ENCODE measurements around the gene ANKMY1.
A peak's percentile ranks its signal among the peaks of the same experiment; 100 is the strongest.

Gene ANKMY1

DNA sequence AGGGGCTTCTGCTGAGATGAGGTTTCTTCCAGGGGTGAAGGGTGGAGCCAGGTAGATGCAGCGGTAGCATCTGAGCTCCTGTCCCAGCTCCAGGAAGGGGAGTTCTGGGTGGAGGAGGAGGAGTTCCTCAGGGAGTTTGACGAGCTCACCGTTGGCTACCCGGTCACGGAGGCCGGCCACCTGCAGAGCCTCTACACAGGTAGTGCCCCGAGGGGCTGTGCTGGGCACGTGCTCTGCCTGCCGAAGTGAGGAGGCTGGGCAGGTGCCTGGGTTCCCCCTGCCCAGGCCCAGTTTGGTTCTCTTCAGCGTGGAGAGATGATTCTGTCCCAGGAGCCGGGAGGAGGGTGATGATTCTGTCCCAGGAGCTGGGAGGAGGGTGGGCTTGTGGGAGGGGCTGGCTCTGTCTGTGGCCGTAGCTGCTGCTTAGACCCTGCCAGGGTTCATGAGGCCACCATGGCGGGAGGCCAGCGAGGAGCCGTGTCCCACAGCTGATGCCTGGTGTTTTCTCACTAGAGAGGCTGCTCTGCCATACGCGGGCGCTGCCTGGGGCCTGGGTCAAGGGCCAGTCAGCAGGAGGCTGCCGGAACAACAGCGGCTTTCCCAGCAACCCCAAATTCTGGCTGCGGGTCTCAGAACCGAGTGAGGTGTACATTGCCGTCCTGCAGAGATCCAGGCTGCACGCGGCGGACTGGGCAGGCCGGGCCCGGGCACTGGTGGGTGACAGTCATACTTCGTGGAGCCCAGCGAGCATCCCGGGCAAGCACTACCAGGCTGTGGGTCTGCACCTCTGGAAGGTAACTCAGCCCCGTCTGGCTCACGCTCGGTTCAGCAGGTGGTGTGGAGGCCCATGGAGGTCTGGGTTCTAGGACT is 37.0 kb upstream of the ANKMY1 start:
- DNase-seq, result no peak

- DNase-seq, result no peak
Measured at GRCh38 chr2:240593703-240594451, 36.1 kb upstream of the ANKMY1 start.

- no peak for DNase-seq
Measured at GRCh38 chr2:240593026-240593702, 35.4 kb upstream of the ANKMY1 start.

GRCh38 chr2:240591784-240592183 is 34.0 kb upstream of the ANKMY1 start:
- DNase-seq, result no peak

GRCh38 chr2:240591226-240591625 is 33.4 kb upstream of the ANKMY1 start:
- DNase-seq, result no peak

DNA sequence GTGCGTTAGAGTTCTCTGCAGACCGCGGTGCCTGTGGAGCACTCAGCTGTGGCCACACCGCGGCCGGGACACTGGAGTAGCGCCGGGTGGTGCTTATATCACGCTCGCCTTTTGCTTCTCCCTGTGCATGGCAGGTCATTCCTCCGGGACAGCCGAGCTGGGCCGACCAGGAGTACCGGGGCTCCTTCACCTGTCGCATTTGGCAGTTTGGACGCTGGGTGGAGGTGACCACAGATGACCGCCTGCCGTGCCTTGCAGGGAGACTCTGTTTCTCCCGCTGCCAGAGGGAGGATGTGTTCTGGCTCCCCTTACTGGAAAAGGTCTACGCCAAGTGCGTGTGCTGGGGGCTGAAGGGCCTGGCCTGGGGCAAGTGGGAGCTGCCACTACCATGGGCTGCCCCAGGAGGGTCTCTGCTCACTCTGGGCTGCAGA is 32.9 kb upstream of the ANKMY1 start:
- DNase-seq, result no peak

GRCh38 chr2:240589850-240590525 is 32.2 kb upstream of the ANKMY1 start:
- no peak for DNase-seq

DNA sequence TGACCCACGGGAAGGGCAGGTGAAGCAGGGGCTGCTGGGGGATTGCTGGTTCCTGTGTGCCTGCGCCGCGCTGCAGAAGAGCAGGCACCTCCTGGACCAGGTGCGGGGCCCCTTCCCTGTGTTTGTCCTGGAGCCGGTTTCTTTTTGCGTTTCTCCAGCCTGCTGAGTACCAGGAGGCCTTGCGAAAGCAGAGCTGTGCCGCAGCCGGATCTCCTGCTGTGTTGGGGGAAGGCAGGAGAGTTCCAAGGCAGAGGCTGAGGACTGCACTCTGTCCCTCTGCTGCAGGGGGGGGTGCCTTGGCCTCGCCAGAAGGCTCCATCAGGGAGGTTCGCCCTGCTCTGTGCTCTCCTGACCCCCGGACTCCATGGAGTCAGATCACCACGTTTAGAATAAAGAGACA is 31.6 kb upstream of the ANKMY1 start:
- no peak for DNase-seq

GRCh38 chr2:240588669-240589068 is 30.9 kb upstream of the ANKMY1 start:
- no peak for DNase-seq

GRCh38 chr2:240588006-240588655 is 30.3 kb upstream of the ANKMY1 start:
- no peak for DNase-seq

GRCh38 chr2:240586919-240587800 is 29.4 kb upstream of the ANKMY1 start:
- DNase-seq, result peak; percentile 31

DNA sequence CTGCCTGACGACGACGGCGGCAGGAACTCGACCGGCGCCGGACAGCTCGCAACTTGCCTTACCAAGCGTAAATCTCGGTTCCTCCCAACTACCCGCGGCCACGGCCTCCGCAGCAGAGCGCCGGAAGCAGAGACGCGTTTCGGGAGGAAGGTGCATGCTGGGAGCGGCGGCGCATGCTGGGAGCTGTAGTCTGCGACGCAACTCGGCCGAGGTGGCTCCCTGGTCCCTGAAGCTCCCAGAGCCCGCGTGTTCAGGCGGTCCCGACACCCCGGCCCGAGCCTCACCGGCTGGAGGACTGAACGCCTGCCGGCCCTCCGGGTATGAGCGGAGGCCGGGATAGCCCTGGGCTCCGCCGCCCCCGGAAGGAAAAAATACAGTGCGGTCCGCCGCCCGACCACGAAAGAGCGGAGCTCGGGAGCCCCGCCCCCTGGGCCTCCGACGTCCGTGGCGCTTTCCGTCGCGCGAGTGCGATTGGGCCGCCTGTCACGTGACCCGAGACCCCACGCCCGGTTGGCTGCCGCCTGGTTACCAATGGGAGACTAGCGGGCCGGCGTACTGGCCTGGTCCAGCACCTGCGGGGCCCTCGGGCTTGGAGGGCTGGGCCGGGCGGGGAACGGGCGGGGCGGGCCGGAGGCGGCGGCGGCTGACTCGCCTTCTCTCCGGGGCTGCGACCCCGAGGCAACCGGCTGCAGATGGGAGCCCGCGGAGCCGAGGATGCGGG is 28.6 kb upstream of the ANKMY1 start, which contains the start of gene CAPN10:
CAPN10 (plus strand) TSS at position 537 of the 721 bp plus-strand sequence; CDS start at position 715, 178 bp downstream.
- peak; percentile 96 for DNase-seq

DNA sequence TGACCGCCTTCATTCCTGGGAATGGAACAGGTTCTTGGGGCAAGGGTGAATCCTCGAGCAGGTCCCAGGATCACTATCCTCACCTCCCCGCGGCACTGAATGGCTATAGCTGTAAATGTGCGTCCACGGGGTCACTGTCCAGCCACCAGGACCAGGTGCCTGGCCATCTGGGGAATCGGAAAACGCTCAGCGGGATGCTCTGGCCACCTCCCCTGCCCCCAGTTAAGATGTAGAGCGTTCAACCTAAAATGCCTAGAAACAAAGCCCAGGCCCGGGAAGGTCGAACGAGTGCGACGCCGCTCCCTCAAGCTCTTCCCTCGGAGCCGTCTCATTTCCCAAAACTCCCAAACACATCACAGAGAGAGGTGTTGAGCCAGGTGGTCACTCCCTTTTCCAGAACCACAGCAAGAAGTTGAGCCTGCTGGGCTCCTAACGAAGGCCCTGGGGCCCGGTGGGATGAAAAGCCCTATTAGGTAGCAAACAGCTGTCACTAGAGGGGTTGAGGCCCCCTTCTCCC is 28.0 kb upstream of the ANKMY1 start:
- DNase-seq, result no peak

DNA sequence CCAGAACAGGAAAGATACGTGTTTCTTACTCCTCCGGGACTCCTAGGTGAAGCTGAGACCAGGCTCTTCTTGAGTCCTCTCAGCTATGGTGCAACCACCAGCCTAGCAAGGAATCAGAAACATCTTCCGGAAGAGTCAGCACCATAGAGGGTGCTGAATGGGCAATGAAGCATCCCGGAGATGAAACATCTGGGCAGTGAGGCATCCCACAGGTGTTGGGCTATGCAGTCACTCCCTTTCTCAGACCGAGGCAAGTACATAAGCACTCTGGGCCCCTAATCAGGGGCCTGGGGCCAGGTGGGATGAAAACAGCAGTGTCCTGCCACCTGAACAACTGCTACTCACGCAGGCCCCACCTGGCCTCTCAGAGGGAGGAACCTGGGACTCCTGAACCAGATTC is 27.3 kb upstream of the ANKMY1 start:
- no peak for DNase-seq

DNA sequence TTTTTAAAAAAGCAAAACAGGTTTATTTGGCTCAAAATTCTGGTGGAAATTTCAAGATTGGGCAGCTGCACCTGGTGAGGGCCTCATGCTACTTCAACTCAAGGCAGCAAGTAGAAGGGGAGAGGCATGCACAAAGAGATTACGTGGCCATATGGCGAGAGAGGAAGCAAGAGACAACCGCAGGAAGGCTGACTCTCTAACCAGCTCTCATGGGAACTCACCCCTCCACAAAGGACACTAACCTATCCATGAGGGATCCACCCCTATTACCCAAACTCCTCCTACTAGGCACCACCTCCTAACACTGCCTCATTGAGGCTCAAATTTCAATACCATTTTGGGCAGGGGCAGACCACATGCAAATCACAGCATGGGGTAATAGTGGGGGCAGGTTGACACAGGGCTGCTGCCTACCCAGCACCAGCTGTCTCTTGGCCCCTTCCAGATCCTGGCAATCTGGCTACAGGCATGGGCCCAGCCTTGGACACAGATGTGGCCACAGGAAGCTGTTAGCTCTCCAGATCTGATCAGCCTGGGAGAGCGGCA is 26.8 kb upstream of the ANKMY1 start:
- peak; percentile 20 for DNase-seq

GRCh38 chr2:240583774-240584173 is 26.0 kb upstream of the ANKMY1 start:
- no peak for DNase-seq

- no peak for DNase-seq
Measured at GRCh38 chr2:240582781-240583180, 25.0 kb upstream of the ANKMY1 start.

- no peak for DNase-seq
Measured at GRCh38 chr2:240581811-240582210, 24.0 kb upstream of the ANKMY1 start.

DNA sequence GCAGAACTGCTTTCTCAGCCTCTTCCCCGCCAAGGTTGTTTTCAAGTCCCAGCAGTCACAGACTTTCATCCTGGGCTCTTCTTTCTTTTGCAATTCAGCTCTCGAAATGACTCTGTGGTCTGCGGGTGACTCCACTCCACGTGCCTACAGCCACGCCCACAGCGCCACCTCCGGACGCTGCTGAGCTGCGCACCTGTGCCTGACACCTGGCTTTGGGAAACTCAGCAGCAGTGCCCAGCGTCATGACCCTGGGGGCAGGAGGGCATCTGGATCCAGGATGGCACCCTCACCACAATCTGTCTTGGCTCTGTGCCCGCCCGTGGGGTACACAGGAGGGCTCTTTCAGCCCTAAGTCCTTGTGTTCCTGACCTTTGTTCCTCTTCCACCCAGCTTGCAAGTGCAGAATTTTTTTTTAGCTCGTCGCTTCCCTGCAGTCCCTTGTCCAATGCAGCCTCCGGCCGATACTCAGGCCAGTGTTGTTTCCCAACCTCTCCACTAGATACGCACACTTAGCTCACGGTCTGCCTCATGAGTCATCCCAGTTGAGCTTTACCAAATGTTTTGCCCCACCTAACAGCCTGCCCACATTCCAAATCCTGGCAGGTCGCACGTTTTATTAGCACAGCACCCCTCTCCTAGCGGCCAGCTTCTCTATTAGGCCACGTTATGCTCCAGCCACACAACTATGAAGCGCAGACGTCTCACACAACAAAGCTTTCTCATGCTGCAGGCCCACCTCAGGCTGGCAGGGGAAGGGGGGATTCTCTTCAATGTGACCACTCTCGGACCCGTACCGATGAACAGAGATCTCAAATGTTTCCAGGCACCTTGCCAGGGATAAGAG is 22.2 kb upstream of the ANKMY1 start:
- DNase-seq, result peak; percentile 22

Data from NCI-H2029 (cell line).